WERI-Rb-1 (cell line): ENCODE measurements around the gene GALNTL6.
A peak's percentile ranks its signal among the peaks of the same experiment; 100 is the strongest.
"Not testable (repeated sequence)": the region's sequence is repeated elsewhere in the genome, so short reads cannot be mapped to it uniquely, and the experiment has no call there.

Experiments
- DNase-seq: peaks from one replicate; pipeline ENCODE4 v3.0.0-alpha.2; 2020
- H3K27ac ChIP-seq: fragments of 250-450 bp; sonication (Bioruptor Pico); 2 replicates; pipeline ENCODE4 v1.5.1; 2020; ENCODE audit warnings: mild to moderate bottlenecking, moderate library complexity
- H3K27me3 ChIP-seq: fragments of 250-450 bp; sonication (Bioruptor Pico); 2 replicates; pipeline ENCODE4 v1.5.1; 2021; ENCODE audit warnings: mild to moderate bottlenecking, low read depth, moderate library complexity; ENCODE audit not compliant: insufficient read depth, severe bottlenecking
- H3K36me3 ChIP-seq: fragments of 250-450 bp; sonication (Bioruptor Pico); 2 replicates; pipeline ENCODE4 v1.5.1; 2020; ENCODE audit warnings: mild to moderate bottlenecking, moderate library complexity
- H3K4me3 ChIP-seq: 2 replicates; pipeline ENCODE4 v1.5.1; 2011; ENCODE audit warnings: low read depth, mild to moderate bottlenecking, control low read depth, low read length
- H3K9me3 ChIP-seq: fragments of 250-450 bp; sonication (Bioruptor Pico); 2 replicates; pipeline ENCODE4 v1.5.1; 2021; ENCODE audit warnings: mild to moderate bottlenecking, moderate library complexity; ENCODE audit not compliant: severe bottlenecking
- CTCF ChIP-seq: IDR thresholded peaks from 2 replicates; pipeline ENCODE4 v1.5.1; 2011; ENCODE audit warnings: low read depth, mild to moderate bottlenecking, control low read depth, inconsistent platforms, low read length

The GALNTL6 gene

GRCh38 chr4:173041482-173041881 is 1228.3 kb downstream of the GALNTL6 start:
- DNase-seq: no peak
- no peak overlapping the region for H3K27ac ChIP-seq
- no peak for TF ChIP-seq CTCF

GRCh38 chr4:173042139-173042538 is 1228.9 kb downstream of the GALNTL6 start:
- H3K9me3 ChIP-seq, H3K27ac ChIP-seq, H3K27me3 ChIP-seq, H3K4me3 ChIP-seq, H3K36me3 ChIP-seq, DNase-seq: not testable (repeated sequence)

More at GRCh38 chr4:173041482-173041881, 1228.3 kb downstream of the GALNTL6 start:
- no peaks in the 10 kb centered on the region for H3K27me3 ChIP-seq
- H3K36me3 ChIP-seq: no peaks in the 10 kb centered on the region
- no peaks in the 10 kb centered on the region for H3K9me3 ChIP-seq
- H3K4me3 ChIP-seq: no peak overlapping the region

- H3K36me3 ChIP-seq: no peaks in the 10 kb centered on the region
- DNase-seq: no peak
- no peak overlapping the region for H3K27ac ChIP-seq
- TF ChIP-seq CTCF: no peak
- H3K9me3 ChIP-seq: no peaks in the 10 kb centered on the region
- H3K27me3 ChIP-seq: no peaks in the 10 kb centered on the region
- no peak overlapping the region for H3K4me3 ChIP-seq
Measured at GRCh38 chr4:173044340-173044739, 1231.1 kb downstream of the GALNTL6 start.

GRCh38 chr4:173045571-173045970 is 1232.4 kb downstream of the GALNTL6 start:
- Histone ChIP-seq H3K4me3 (no peak overlapping the region), H3K9me3 (no peaks in the 10 kb centered on the region), H3K27me3 (no peaks in the 10 kb centered on the region), H3K36me3 (no peaks in the 10 kb centered on the region), H3K27ac (no peak overlapping the region)
- TF ChIP-seq CTCF: no peak
- no peak for DNase-seq

GRCh38 chr4:173046144-173046543 is 1232.9 kb downstream of the GALNTL6 start:
- Histone ChIP-seq H3K9me3 (no peaks in the 10 kb centered on the region), H3K27ac (no peak overlapping the region), H3K27me3 (no peaks in the 10 kb centered on the region), H3K4me3 (no peak overlapping the region), H3K36me3 (no peaks in the 10 kb centered on the region)
- DNase-seq: no peak
- TF ChIP-seq CTCF: no peak

GRCh38 chr4:173046818-173047217 is 1233.6 kb downstream of the GALNTL6 start:
- Histone ChIP-seq H3K4me3 (no peak overlapping the region), H3K27me3 (no peaks in the 10 kb centered on the region), H3K27ac (no peak overlapping the region), H3K9me3 (no peaks in the 10 kb centered on the region), H3K36me3 (no peaks in the 10 kb centered on the region)
- TF ChIP-seq CTCF: no peak
- DNase-seq: peak; percentile 55
